ENCODE measurements around the gene FBXO4.
A peak's percentile ranks its signal among the peaks of the same experiment; 100 is the strongest.
"Not testable (repeated sequence)": the region's sequence is repeated elsewhere in the genome, so short reads cannot be mapped to it uniquely, and the experiment has no call there.

FBXO4 gene

DNA sequence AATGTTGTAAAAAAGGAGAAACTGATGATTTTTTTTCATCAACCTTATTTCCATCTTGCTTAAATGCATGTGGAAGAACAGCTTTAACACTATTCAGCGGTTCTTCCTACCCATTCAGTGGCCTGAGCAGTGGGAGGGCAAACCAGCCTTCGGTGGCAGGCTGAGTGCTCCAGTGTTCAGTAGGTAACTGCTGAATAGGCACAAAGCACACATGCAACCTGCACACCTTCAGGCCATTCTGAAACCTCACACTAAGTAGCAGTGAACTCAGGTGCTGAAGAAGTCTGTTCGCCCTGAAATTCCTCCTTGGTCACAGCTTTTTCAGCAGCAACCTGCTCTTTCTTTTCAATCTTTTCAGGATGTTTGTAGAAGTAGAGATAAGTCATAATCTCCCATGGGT, 26.1 kb downstream of the FBXO4 start:
- DNase-seq = no peak
- TF ChIP-seq POLR2A (IDR thresholded peaks at IDR 0.05; ENCODE audit: low read length) (no peak), GATA1 (IDR thresholded peaks at IDR 0.05; ENCODE audit: low read depth, low read length) (no peak)

- no peak for DNase-seq
- no peak for TF ChIP-seq POLR2A (IDR thresholded peaks at IDR 0.05; ENCODE audit: low read length)
- no peak for TF ChIP-seq GATA1 (IDR thresholded peaks at IDR 0.05; ENCODE audit: low read depth, low read length)
Measured at GRCh38 chr5:41954286-41954685, 29.2 kb downstream of the FBXO4 start.

DNA sequence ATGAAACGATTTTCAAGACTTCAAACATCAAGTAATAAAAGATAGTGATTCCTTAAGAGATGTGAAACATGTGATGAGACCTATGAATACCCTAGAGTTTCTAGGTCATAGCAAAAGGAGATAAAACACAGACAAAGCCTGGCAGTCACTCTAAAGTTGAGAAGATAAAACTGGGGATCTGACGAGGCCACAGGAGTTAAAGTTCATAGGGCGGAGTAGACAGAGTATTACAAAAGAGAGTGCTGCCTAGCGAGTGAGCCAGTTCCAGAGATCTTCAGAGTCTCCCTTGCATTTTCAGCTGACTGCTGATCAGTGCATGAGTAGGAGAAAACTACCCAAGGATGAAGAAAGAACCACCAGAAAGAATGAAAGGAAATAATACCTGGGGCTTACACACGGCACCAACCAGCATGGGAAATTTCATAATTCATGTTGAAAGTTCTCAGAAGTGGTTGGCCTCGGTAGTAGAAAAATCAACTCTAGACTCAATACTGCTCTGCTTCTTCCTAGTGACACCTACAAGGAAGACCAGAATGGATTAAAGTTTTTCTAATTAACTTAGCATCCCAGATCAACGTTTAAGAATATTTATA, 30.4 kb downstream of the FBXO4 start:
- no peak for TF ChIP-seq POLR2A (IDR thresholded peaks at IDR 0.05; ENCODE audit: low read length)
- no peak for TF ChIP-seq GATA1 (IDR thresholded peaks at IDR 0.05; ENCODE audit: low read depth, low read length)
- DNase-seq = no peak

GRCh38 chr5:41956943-41957342, 31.9 kb downstream of the FBXO4 start:
- DNase-seq = no peak
- TF ChIP-seq GATA1 (IDR thresholded peaks at IDR 0.05; ENCODE audit: low read depth, low read length) = no peak
- TF ChIP-seq POLR2A (IDR thresholded peaks at IDR 0.05; ENCODE audit: low read length) = no peak

DNA sequence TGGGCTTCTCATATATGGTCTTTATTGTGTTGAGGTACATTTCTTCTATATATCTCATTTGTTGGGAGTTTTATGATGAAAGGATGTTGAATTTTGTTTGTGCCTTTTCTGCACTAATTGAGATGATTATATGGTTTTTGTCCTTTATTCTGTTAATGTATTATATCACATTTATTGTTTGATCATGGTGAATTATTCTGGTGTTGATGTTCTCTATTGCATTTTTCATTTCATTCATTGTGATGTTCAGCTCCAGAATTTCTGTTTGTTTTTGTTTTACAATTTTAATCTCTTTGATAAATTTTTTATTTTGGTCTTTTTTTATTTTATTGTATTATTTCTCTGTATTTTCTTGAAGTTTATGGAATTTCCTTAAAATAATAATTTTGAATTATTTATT, 35.4 kb downstream of the FBXO4 start:
- no peak for DNase-seq
- TF ChIP-seq POLR2A (IDR thresholded peaks at IDR 0.05; ENCODE audit: low read length) = no peak
- TF ChIP-seq GATA1 (IDR thresholded peaks at IDR 0.05; ENCODE audit: low read depth, low read length) = no peak

DNA sequence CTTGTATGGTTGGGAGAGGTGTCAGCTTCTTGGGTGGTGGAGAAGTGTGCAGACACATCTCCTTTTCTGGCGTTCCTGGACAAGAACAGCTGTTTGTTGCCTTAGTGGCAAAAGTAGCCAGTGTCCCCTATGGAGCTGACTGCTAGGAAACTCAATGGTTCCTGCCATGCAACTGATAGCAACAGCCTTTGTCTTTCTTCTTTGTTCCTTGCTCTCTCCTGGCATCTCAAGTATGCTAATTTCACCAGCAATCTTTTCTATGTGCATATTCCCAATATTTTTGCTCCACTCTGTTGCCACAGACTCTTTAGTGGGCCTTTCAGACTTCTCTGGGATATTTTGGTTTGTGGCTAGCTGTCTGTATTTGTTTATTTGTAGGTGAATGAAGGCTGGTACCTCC, 36.7 kb downstream of the FBXO4 start:
- DNase-seq = no peak
- TF ChIP-seq POLR2A (IDR thresholded peaks at IDR 0.05; ENCODE audit: low read length) (no peak), GATA1 (IDR thresholded peaks at IDR 0.05; ENCODE audit: low read depth, low read length) (no peak)

- DNase-seq = no peak
- no peak for TF ChIP-seq POLR2A (IDR thresholded peaks at IDR 0.05; ENCODE audit: low read length)
- TF ChIP-seq GATA1 (IDR thresholded peaks at IDR 0.05; ENCODE audit: low read depth, low read length) = no peak
Measured at GRCh38 chr5:41962491-41962890, 37.4 kb downstream of the FBXO4 start.

GRCh38 chr5:41966401-41967105, 41.5 kb downstream of the FBXO4 start:
- DNase-seq = no peak
- TF ChIP-seq POLR2A (IDR thresholded peaks at IDR 0.05; ENCODE audit: low read length) (no peak), GATA1 (IDR thresholded peaks at IDR 0.05; ENCODE audit: low read depth, low read length) (no peak)

DNA sequence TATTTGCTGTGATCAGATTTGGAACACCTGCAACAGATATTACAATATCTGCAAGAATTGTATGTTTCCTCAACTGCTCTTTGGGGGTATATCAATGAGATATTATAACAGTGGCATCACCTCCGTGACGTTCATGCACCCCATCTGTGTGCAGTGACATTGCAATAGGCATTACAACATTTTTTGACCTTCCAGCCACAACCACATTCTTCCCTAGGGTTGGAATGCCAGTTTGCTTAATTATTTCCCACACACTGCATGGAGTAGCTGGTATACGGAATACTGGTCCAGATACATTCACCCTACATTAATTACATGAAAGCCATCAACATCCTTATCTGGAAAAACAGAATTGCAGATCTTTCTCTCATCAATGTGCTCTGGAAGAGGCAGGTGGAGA, 42.3 kb downstream of the FBXO4 start:
- TF ChIP-seq POLR2A (IDR thresholded peaks at IDR 0.05; ENCODE audit: low read length) = no peak
- TF ChIP-seq GATA1 (IDR thresholded peaks at IDR 0.05; ENCODE audit: low read depth, low read length) = no peak

DNA sequence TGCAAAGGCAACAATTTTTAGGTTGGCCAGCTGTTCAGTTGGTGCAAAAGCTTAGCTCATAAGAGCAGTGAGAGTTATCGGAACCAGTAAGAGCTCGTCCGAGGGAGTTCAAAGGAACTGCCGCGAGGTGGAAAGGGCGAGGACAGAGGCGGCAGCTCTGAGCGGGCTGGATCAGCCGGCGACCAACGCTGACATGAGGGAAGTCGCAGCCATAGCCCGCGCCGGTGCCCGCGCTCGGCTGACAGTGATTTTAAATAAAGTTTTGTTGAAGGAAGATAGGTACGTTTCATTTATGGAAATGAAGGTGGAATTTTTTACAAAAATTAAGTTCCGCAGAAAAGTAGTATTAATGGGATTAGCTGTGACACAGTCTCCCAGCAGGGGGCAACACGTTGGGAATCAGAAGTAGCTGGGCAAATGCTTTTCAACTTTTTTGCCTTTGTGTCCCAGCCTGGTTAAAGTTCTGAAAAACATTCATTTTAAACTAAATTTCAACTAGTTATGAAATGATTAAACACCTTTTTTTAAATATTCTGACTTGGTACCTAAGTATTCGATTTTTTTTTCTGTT, 43.2 kb downstream of the FBXO4 start:
- no peak for TF ChIP-seq POLR2A (IDR thresholded peaks at IDR 0.05; ENCODE audit: low read length)
- no peak for TF ChIP-seq GATA1 (IDR thresholded peaks at IDR 0.05; ENCODE audit: low read depth, low read length)
- peak in 1 of 2 experiments; percentile 2 for DNase-seq

More for the DNA sequence above, 42.3 kb downstream of the FBXO4 start:
- no peak for DNase-seq

- TF ChIP-seq POLR2A (IDR thresholded peaks at IDR 0.05; ENCODE audit: low read length) (no peak), GATA1 (IDR thresholded peaks at IDR 0.05; ENCODE audit: low read depth, low read length) (no peak)
- no peak for DNase-seq
Measured at GRCh38 chr5:41973087-41973486, 48.0 kb downstream of the FBXO4 start.

- TF ChIP-seq GATA1 (IDR thresholded peaks at IDR 0.05; ENCODE audit: low read depth, low read length) = no peak
- no peak for TF ChIP-seq POLR2A (IDR thresholded peaks at IDR 0.05; ENCODE audit: low read length)
- DNase-seq = no peak
Measured at GRCh38 chr5:41973887-41974286, 48.8 kb downstream of the FBXO4 start.

- TF ChIP-seq POLR2A (IDR thresholded peaks at IDR 0.05; ENCODE audit: low read length) (no peak), GATA1 (IDR thresholded peaks at IDR 0.05; ENCODE audit: low read depth, low read length) (no peak)
- no peak for DNase-seq
Measured at GRCh38 chr5:41978676-41979075, 53.6 kb downstream of the FBXO4 start.

- TF ChIP-seq GATA1 (IDR thresholded peaks at IDR 0.05; ENCODE audit: low read depth, low read length) (no peak), POLR2A (IDR thresholded peaks at IDR 0.05; ENCODE audit: low read length) (no peak)
- DNase-seq = no peak
Measured at GRCh38 chr5:41980396-41980795, 55.3 kb downstream of the FBXO4 start.

GRCh38 chr5:41980870-41981269, 55.8 kb downstream of the FBXO4 start:
- DNase-seq = no peak
- no peak for TF ChIP-seq GATA1 (IDR thresholded peaks at IDR 0.05; ENCODE audit: low read depth, low read length)

- not testable (repeated sequence) for DNase-seq
Measured at GRCh38 chr5:41982858-41983257, 57.8 kb downstream of the FBXO4 start.
